ENCODE results near the gene DDRGK1.

The DDRGK1 gene

GRCh38 chr20:3171391-3172125 is 32.9 kb downstream of the DDRGK1 start:
- H3K9me3 ChIP-seq (ENCODE audit: control insufficient read depth, low read length): no peaks in the 10 kb centered on the region
- peaks cover 37% of the 10 kb centered on the region for H3K4me1 ChIP-seq (ENCODE audit: control insufficient read depth, insufficient read depth, low read length)
- H3K27me3 ChIP-seq (ENCODE audit: control insufficient read depth, insufficient read depth, low read length): peaks cover 8% of the 10 kb centered on the region
- H3K36me3 ChIP-seq (ENCODE audit: control insufficient read depth, insufficient read depth, low read length): no peaks in the 10 kb centered on the region
- H3K4me3 ChIP-seq (ENCODE audit: low read length): no peak overlapping the region
- peak overlapping the region; percentile 45 for H3K9ac ChIP-seq (ENCODE audit: low read length)

DNA sequence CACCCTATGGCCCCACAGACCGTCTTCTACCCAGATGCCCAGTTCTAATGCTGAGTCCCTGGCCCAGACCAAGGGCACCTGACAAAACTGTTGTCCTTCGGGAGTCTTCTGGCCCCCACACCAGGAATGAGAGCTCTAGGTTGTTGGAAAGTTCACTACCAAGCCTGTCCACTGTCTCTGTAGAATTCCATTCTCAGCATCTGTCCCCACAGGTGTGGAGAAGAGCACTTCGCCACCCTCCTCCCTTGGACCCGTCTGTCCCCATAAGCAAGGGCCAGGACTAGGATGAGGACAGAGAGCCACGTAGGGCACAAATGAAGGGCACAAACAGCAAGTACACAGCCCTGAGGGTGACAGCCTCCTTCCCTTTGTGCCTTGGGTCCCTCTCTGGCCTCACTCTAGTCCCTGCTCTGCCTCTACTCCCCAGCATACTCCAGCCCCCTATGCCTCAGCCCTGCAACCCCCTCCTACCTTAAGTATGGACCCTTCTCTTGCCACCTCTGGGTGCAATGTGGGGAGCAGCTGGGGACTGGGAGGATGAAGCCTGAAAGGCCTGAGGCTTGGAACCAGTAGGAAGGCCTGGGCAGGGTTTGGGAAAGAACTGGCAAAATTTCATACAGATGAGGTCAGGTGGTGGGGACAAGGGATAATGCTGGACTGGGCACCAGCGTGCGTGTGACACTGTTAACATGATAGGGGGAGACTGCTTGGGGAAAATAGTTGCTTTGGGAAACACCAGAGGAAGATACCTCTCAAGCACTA is 35.5 kb downstream of the DDRGK1 start:
- H3K9me3 ChIP-seq (ENCODE audit: control insufficient read depth, low read length): no peaks in the 10 kb centered on the region
- H3K4me3 ChIP-seq (ENCODE audit: low read length): no peak overlapping the region
- H3K9ac ChIP-seq (ENCODE audit: low read length): peak overlapping the region; percentile 68

DNA sequence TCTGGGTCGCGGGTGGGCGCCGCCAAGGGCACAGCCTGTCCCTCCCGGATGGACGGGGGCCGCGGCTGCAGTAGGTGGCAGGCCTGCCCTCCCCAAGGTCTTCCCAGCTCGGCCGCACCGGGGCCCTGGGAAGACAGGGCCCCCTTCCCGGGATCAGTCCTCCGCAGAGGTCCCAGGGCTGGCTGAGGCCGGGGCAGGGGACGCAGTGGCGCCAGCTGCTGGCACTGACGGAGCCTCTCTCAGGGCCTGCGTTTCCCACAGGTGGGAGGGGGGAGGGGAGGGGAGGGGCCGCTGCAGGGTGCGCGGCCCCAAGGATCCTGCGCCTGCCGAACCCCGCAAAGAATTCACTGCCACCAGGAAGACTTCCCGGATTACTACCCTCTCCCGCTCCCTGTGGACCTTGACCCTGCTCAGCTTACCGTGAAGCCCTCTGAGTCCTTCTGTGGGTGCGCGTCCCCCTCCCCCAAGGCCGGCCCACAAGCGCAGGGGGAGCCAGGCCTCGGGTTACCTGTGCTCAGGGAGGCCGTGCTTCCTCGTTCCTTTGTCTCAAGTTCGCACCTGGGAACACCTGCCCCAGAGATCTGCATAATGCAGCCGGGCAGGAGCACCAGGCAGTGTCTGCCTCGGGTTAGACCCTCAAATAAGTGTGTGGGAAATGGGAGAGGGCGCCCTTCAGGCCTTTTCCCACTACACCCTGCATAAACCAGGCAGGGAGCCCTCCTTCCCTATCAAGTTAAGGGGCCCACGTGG is 36.2 kb downstream of the DDRGK1 start:
- peak overlapping the region; percentile 68 for H3K9ac ChIP-seq (ENCODE audit: low read length)
- no peak overlapping the region for H3K4me3 ChIP-seq (ENCODE audit: low read length)

More for the DNA sequence above, 35.5 kb downstream of the DDRGK1 start:
- H3K27me3 ChIP-seq (ENCODE audit: control insufficient read depth, insufficient read depth, low read length): peaks cover 8% of the 10 kb centered on the region
- no peaks in the 10 kb centered on the region for H3K36me3 ChIP-seq (ENCODE audit: control insufficient read depth, insufficient read depth, low read length)
- peaks cover 23% of the 10 kb centered on the region for H3K4me1 ChIP-seq (ENCODE audit: control insufficient read depth, insufficient read depth, low read length)

DNA sequence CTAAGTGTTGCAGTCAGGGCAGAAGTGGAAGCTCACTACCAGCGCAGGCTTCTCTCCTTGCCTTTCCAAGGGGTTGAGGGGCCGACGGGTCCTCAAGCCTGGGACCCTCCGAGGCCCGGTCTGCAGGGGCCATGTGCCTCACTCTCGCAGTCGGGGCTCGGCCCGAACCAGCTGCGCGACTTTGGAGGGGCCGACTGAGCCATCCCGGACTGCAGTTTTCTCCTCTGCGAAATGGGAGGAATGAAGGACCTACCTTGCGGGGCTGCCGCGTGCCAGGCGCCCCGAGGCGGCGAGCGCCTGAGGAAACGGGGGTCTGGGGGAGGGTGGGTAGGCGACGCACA is 36.8 kb downstream of the DDRGK1 start:
- peaks cover 22% of the 10 kb centered on the region for H3K4me1 ChIP-seq (ENCODE audit: control insufficient read depth, insufficient read depth, low read length)
- no peaks in the 10 kb centered on the region for H3K9me3 ChIP-seq (ENCODE audit: control insufficient read depth, low read length)
- H3K36me3 ChIP-seq (ENCODE audit: control insufficient read depth, insufficient read depth, low read length): no peaks in the 10 kb centered on the region
- peak overlapping the region; percentile 68 for H3K9ac ChIP-seq (ENCODE audit: low read length)
- no peak overlapping the region for H3K4me3 ChIP-seq (ENCODE audit: low read length)
- H3K27me3 ChIP-seq (ENCODE audit: control insufficient read depth, insufficient read depth, low read length): peaks cover 8% of the 10 kb centered on the region

More for the DNA sequence above, 36.2 kb downstream of the DDRGK1 start:
- no peaks in the 10 kb centered on the region for H3K36me3 ChIP-seq (ENCODE audit: control insufficient read depth, insufficient read depth, low read length)
- H3K9me3 ChIP-seq (ENCODE audit: control insufficient read depth, low read length): no peaks in the 10 kb centered on the region
- peaks cover 8% of the 10 kb centered on the region for H3K27me3 ChIP-seq (ENCODE audit: control insufficient read depth, insufficient read depth, low read length)
- peaks cover 23% of the 10 kb centered on the region for H3K4me1 ChIP-seq (ENCODE audit: control insufficient read depth, insufficient read depth, low read length)

DNA sequence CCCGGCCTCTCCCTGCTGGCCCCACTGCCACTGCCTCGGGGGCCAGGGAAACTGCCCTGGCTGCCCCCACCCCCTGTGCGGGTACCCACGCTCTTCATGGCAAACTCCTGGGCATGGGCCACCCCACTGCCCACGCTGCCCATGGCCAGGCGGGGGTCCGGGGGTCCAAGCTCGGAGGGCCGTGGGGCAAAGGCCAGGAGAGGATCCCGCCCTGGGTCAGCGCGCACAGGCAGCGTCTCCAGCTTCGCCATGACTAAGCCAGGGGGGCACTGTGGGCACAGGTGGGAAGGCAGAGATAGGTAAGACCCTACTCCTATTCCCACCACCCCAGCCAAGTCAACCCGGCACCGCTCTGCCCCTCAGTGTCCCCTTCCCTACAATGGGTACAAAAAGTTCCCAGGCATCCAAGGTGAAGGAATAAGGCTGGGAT is 37.6 kb downstream of the DDRGK1 start:
- Histone ChIP-seq H3K9me3 (ENCODE audit: control insufficient read depth, low read length) (no peaks in the 10 kb centered on the region), H3K36me3 (ENCODE audit: control insufficient read depth, insufficient read depth, low read length) (no peaks in the 10 kb centered on the region), H3K27me3 (ENCODE audit: control insufficient read depth, insufficient read depth, low read length) (peaks cover 5% of the 10 kb centered on the region), H3K9ac (ENCODE audit: low read length) (no peak overlapping the region), H3K4me3 (ENCODE audit: low read length) (no peak overlapping the region), H3K4me1 (ENCODE audit: control insufficient read depth, insufficient read depth, low read length) (peaks cover 17% of the 10 kb centered on the region)

GRCh38 chr20:3166338-3166912 is 38.1 kb downstream of the DDRGK1 start:
- H3K9ac ChIP-seq (ENCODE audit: low read length): no peak overlapping the region
- no peaks in the 10 kb centered on the region for H3K36me3 ChIP-seq (ENCODE audit: control insufficient read depth, insufficient read depth, low read length)
- H3K4me3 ChIP-seq (ENCODE audit: low read length): no peak overlapping the region
- peaks cover 17% of the 10 kb centered on the region for H3K4me1 ChIP-seq (ENCODE audit: control insufficient read depth, insufficient read depth, low read length)
- H3K9me3 ChIP-seq (ENCODE audit: control insufficient read depth, low read length): no peaks in the 10 kb centered on the region
- peaks cover 5% of the 10 kb centered on the region for H3K27me3 ChIP-seq (ENCODE audit: control insufficient read depth, insufficient read depth, low read length)

- Histone ChIP-seq H3K4me1 (ENCODE audit: control insufficient read depth, insufficient read depth, low read length) (peaks cover 17% of the 10 kb centered on the region), H3K9ac (ENCODE audit: low read length) (no peak overlapping the region), H3K27me3 (ENCODE audit: control insufficient read depth, insufficient read depth, low read length) (peaks cover 5% of the 10 kb centered on the region), H3K9me3 (ENCODE audit: control insufficient read depth, low read length) (no peaks in the 10 kb centered on the region), H3K36me3 (ENCODE audit: control insufficient read depth, insufficient read depth, low read length) (no peaks in the 10 kb centered on the region), H3K4me3 (ENCODE audit: low read length) (no peak overlapping the region)
These were observed 38.8 kb downstream of the DDRGK1 start for GRCh38 chr20:3165473-3166337.

- Histone ChIP-seq H3K9me3 (ENCODE audit: control insufficient read depth, low read length) (no peaks in the 10 kb centered on the region), H3K9ac (ENCODE audit: low read length) (no peak overlapping the region), H3K27me3 (ENCODE audit: control insufficient read depth, insufficient read depth, low read length) (peaks cover 5% of the 10 kb centered on the region), H3K4me1 (ENCODE audit: control insufficient read depth, insufficient read depth, low read length) (peaks cover 17% of the 10 kb centered on the region), H3K4me3 (ENCODE audit: low read length) (no peak overlapping the region), H3K36me3 (ENCODE audit: control insufficient read depth, insufficient read depth, low read length) (no peaks in the 10 kb centered on the region)
These were observed 39.6 kb downstream of the DDRGK1 start for GRCh38 chr20:3164763-3165410.

GRCh38 chr20:3164043-3164762 is 40.3 kb downstream of the DDRGK1 start:
- no peaks in the 10 kb centered on the region for H3K9me3 ChIP-seq (ENCODE audit: control insufficient read depth, low read length)
- H3K27me3 ChIP-seq (ENCODE audit: control insufficient read depth, insufficient read depth, low read length): peaks cover 5% of the 10 kb centered on the region
- no peak overlapping the region for H3K4me3 ChIP-seq (ENCODE audit: low read length)
- H3K4me1 ChIP-seq (ENCODE audit: control insufficient read depth, insufficient read depth, low read length): peaks cover 17% of the 10 kb centered on the region
- H3K36me3 ChIP-seq (ENCODE audit: control insufficient read depth, insufficient read depth, low read length): no peaks in the 10 kb centered on the region
- no peak overlapping the region for H3K9ac ChIP-seq (ENCODE audit: low read length)

DNA sequence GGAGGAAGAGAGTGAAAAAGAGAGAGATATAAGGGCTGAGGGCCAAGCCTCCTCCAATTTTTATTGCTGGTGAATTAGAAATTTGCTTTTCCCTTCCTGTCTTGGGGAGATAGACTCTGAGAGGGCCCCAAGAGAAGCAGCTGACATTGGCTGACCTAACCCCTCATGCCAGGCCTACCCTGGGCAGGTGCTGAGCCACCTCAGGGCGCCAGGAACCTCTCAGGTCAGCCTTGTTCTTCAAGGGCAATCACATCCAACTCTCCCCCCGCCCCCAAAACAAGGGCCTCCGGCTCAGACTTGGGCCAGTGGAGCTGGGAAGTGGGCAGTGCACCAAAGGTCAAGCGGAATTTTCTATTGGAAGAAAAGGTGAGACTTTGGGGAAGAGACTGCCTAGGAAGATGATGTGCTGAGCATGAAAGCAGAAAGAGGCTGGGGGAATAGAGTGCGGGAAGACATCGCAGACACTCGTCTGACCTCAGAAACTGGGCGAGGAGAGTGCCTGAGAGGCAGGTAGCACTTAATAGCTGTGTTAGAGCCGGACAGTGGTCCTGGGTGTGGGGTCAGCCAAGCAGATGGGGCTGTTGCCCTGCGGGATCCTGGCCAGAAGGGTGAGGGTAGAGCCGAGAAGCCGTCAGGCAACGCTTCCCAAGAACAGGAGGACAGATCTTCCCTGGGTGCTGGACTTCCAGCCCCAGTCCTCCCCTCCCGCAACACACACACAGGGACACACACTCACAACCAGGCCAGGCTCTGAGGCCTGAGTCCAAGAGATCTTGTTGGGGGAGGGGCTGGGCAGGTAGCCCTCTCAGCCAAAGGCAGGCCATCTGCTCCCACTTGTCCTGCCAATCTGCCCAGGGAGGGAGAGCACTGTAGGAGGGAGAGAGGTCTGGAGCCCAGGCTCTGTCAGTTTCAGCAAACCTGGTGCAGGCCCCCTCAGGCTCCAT is 41.1 kb downstream of the DDRGK1 start:
- H3K9ac ChIP-seq (ENCODE audit: low read length): no peak overlapping the region
- H3K4me1 ChIP-seq (ENCODE audit: control insufficient read depth, insufficient read depth, low read length): peaks cover 12% of the 10 kb centered on the region
- peaks cover 4% of the 10 kb centered on the region for H3K27me3 ChIP-seq (ENCODE audit: control insufficient read depth, insufficient read depth, low read length)
- H3K4me3 ChIP-seq (ENCODE audit: low read length): no peak overlapping the region
- H3K36me3 ChIP-seq (ENCODE audit: control insufficient read depth, insufficient read depth, low read length): no peaks in the 10 kb centered on the region
- no peaks in the 10 kb centered on the region for H3K9me3 ChIP-seq (ENCODE audit: control insufficient read depth, low read length)
